Right lobe of liver (tissue), 6 donors: ENCODE measurements around the gene NOS3. TPM values are rescaled to one million over a fixed set of nuclear protein-coding genes. Genes with fewer than 3 reads are reported as not detected.
A peak's percentile ranks its signal among the peaks of the same experiment; 100 is the strongest.

Source experiments
- ATAC-seq, 4 donors: fragments of 200-7000 bp; cut with Tn5 transposase; one replicate each; pipeline ENCODE4 v1.9.1; 2020; ENCODE audit warnings: mild to moderate bottlenecking in 4 of 4, moderate library complexity in 4 of 4
- DNase-seq, 3 donors: peaks; one replicate each; pipeline ENCODE4 v3.0.0-alpha.2; 2020
- H3K27ac ChIP-seq, 3 donors: fragments of 200-600 bp; one replicate each; pipeline ENCODE4 v1.8.0; 2022
- H3K27me3 ChIP-seq, 2 donors: fragments of 200-600 bp; one replicate each; pipeline ENCODE4 v1.8.0; 2022
- H3K36me3 ChIP-seq, 4 donors: fragments of 200-600 bp; sonication (generic) in 1 of 4; one replicate each; pipeline versions ENCODE4 v1.5.1 to v1.8.0; 2017 to 2022; ENCODE audit warnings: control low read depth in 1 of 4
- H3K4me1 ChIP-seq, 4 donors: fragments of 200-600 bp; sonication (generic) in 1 of 4; one replicate each; pipeline versions ENCODE4 v1.5.1 to v1.8.0; 2017 to 2022; ENCODE audit warnings: control low read depth in 1 of 4
- H3K4me3 ChIP-seq, 3 donors: fragments of 200-600 bp; one replicate each; pipeline ENCODE4 v1.8.0; 2022
- H3K9me3 ChIP-seq, 4 donors: fragments of 200-600 bp; sonication (generic) in 1 of 4; one replicate each; pipeline versions ENCODE4 v1.5.1 to v1.8.0; 2017 to 2022; ENCODE audit warnings: control low read depth in 1 of 4
- POLR2A ChIP-seq: fragments of 450-650 bp; IDR thresholded peaks from one replicate; pipeline ENCODE4 v1.6.1; 2017; ENCODE audit warnings: antibody characterized with exemption, mild to moderate bottlenecking
- WGBS: methylation state at CpG from one replicate; pipeline ENCODE4 v1.1.6; 2018; ENCODE audit warnings: low coverage, low lambda C conversion rate; ENCODE audit not compliant: insufficient coverage; ENCODE audit errors: missing lambda C conversion rate; 5-methylcytosine and 5-hydroxymethylcytosine counted together
- intact Hi-C, 2 donors: fragments of 100-400 bp; cut with DNase I; formaldehyde crosslinking; loops; one replicate each; pipeline versions ENCODE4 v1.11.2 to v1.14.1; 2022
- total RNA-seq, 6 experiments: library from RNA; depleted of rRNA in 2 of 6; stranded (reverse); fragments of >200 nt in 2 of 6; fragmentation: NEBNext Ultra II Directional in 3 of 6; extraction: Animal tissue kit (Norgen Biotek cat#: 25700) in 3 of 6; gene quantifications; one replicate each; pipeline versions ENCODE4 v1.1.0 to v1.2.4, GENCODE V29; 2016 to 2023
- TF ChIP-seq, protein P1 (sequence below), 4 donors: fragments of 200-600 bp in 3 of 4; fragments of 450-650 bp in 1 of 4; IDR thresholded peaks; one replicate each; pipeline versions ENCODE4 v1.5.1 to v1.8.0; 2016 to 2022; ENCODE audit warnings: antibody characterized with exemption in 4 of 4, mild to moderate bottlenecking in 2 of 4
- donor health status: DM: no; HTN: yes; CAD: no.
- donor health status: DM: no; HTN: no; CAD: no.
- donor health status: DM: no; HTN: no; CAD: no.
- donor health status: DM: no; HTN: yes; CAD: no.
- donor health status: DM: no; HTN: yes; CAD: no.

Gene NOS3
- total RNA-seq, 6 experiments from 2014 or later = 2.4 to 9.2 (median 5.0) TPM

DNA sequence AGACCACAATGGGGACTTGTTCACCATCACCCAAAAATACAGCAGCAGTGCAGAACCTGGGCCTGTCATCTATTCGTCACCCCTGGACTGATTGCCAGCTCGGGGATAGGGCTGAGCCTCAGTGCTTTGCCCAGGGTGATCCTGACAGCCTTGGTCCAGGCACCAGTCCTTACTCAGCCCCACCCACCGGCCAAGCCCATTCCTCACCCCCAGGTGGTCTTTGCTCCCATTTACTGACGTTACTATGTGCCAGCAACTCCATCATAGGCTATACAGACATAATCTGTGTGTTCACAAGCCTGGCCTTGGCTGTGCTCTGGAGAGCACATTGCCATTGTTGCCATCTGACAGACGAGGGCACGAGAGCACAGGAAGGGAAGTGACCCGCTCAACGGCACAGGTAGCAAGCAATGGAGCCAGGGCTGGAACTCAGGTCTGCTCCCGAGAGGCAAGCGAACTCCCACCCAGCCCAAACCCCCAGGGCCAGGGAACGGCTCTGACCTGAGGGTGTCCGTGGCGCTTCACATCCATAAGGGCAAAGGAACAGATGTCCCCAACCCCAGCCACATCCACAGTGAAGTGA, 26.6 kb downstream of the NOS3 start:
- Histone ChIP-seq H3K9me3 (no peaks in the 10 kb centered on the region), H3K36me3 (no peaks in the 10 kb centered on the region), H3K27ac (no peak overlapping the region), H3K4me1 (peaks cover 0 to 20% (median 2%) of the 10 kb centered on the region in 4 donors), H3K27me3 (peaks cover 0 to 12% of the 10 kb centered on the region in 2 donors), H3K4me3 (no peak overlapping the region)
- ATAC-seq (no peak), DNase-seq (peak in 1 of 3 donors; percentile 46)
- 7% methylated on average over 5 of the region's 13 CpGs for WGBS
- no peak for TF ChIP-seq POLR2A
- TF ChIP-seq, protein P1, sequence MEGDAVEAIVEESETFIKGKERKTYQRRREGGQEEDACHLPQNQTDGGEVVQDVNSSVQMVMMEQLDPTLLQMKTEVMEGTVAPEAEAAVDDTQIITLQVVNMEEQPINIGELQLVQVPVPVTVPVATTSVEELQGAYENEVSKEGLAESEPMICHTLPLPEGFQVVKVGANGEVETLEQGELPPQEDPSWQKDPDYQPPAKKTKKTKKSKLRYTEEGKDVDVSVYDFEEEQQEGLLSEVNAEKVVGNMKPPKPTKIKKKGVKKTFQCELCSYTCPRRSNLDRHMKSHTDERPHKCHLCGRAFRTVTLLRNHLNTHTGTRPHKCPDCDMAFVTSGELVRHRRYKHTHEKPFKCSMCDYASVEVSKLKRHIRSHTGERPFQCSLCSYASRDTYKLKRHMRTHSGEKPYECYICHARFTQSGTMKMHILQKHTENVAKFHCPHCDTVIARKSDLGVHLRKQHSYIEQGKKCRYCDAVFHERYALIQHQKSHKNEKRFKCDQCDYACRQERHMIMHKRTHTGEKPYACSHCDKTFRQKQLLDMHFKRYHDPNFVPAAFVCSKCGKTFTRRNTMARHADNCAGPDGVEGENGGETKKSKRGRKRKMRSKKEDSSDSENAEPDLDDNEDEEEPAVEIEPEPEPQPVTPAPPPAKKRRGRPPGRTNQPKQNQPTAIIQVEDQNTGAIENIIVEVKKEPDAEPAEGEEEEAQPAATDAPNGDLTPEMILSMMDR (IDR thresholded peaks at IDR 0.05) = no peak
- intact Hi-C loops = no loop called here

DNA sequence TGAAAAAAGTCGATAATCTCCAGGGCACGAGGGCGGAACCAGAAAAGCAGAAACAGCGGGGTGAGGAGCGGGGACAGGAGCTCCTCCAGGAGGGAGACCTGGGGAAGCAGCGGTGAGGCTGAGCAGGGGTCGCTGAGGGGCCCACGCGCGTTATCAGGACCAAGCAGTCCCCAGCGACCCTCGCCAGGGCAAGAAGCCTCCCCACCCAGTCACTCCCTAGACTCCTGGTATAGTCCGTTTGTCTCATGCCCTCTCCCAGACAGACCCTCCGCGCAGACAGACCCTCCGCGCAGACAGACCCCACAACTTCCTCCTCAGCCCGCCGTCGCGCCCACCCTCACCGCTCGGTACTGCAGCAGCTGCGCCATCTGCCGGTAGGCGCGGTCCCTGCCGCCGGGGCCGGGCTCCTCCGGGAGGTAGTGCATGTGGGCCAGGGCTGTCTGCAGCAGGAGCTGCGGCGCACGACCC, 27.2 kb downstream of the NOS3 start:
- intact Hi-C loops = no loop called here
- peak; percentile 61 to 76 (median 73) for DNase-seq
- no peak overlapping the region for H3K27ac ChIP-seq
- peaks cover 0 to 20% (median 2%) of the 10 kb centered on the region in 4 donors for H3K4me1 ChIP-seq
- peak; percentile 73 to 80 (median 75) for ATAC-seq
- WGBS = 8% methylated on average over 15 of the region's 34 CpGs
- no peaks in the 10 kb centered on the region for H3K9me3 ChIP-seq
- H3K27me3 ChIP-seq = peaks cover 0 to 12% of the 10 kb centered on the region in 2 donors
- H3K36me3 ChIP-seq = no peaks in the 10 kb centered on the region
- H3K4me3 ChIP-seq = no peak overlapping the region
- TF ChIP-seq, protein P1 (IDR thresholded peaks at IDR 0.05) = peak; percentile 72 to 93 (median 87)
- no peak for TF ChIP-seq POLR2A

DNA sequence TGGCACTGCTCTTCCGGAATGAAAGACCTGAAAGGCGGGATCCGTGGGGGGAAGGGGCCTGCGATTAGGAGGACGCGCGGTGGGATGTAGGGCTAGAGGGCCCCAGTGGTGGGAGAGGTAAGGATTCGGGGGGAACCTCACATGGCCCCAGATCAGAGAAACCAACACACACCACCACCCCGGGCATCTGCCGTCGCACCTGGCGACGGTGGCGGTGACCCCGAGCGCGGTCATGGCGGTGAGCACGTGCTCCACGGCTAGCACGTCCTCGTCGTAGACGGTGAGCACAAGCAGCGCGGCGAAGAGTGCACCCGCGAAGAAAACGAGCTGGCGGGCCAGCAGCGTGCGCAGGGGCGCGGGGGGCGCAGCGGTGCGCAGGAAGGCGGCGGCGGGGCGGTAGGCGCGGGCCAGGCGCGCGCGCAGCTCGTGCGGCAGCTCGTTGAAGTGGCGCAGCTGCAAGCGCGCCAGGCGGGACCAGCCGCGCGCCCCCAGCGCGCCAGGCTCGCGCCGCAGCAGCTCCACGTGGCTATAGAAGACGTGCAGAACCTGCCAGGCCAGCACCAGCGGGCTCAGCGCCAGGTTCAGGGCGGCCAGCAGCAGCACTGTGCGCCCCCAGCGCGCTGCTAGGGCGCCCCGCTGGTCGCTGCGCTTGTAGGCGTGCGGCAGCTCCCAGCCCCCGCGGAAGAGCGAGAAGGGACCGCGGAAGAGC, 27.8 kb downstream of the NOS3 start:
- TF ChIP-seq, protein P1 (IDR thresholded peaks at IDR 0.05) = no peak
- TF ChIP-seq POLR2A = no peak
- ATAC-seq = peak; percentile 8 to 24 (median 18)
- Histone ChIP-seq H3K36me3 (no peaks in the 10 kb centered on the region), H3K4me1 (peaks cover 0 to 19% (median 2%) of the 10 kb centered on the region in 4 donors), H3K27ac (no peak overlapping the region), H3K9me3 (no peaks in the 10 kb centered on the region), H3K4me3 (peak overlapping the region in 1 of 3 donors; percentile 13), H3K27me3 (peaks cover 0 to 12% of the 10 kb centered on the region in 2 donors)
- no CpG with 5 or more reads among the region's 82 CpGs for WGBS
- intact Hi-C loops = no loop called here
- peak in 1 of 3 donors; percentile 44 for DNase-seq

DNA sequence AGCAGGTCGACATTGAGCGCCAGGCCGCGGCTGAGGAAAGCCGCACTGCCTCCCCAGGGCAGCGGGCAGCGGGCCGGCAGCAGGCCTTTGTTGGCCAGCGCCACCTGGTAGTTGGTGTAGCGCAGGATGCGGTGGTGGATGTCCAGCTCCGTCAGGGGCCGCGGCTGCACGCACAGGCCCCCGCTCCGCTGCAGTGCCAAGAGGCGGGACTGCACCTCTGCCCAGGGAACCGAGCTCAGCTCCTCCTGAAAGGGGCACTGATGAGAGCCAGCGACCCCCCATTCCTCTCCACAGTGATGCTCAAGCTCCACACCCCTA, 28.3 kb downstream of the NOS3 start:
- Histone ChIP-seq H3K4me3 (peak overlapping the region in 1 of 3 donors; percentile 13), H3K4me1 (peaks cover 0 to 14% (median 2%) of the 10 kb centered on the region in 4 donors), H3K36me3 (no peaks in the 10 kb centered on the region), H3K27me3 (peaks cover 0 to 10% of the 10 kb centered on the region in 2 donors), H3K9me3 (no peaks in the 10 kb centered on the region), H3K27ac (no peak overlapping the region)
- peak in 1 of 4 donors; percentile 25 for ATAC-seq
- no peak for DNase-seq
- intact Hi-C loops = no loop called here
- no CpG with 5 or more reads among the region's 20 CpGs for WGBS
- TF ChIP-seq POLR2A = no peak
- TF ChIP-seq, protein P1 (IDR thresholded peaks at IDR 0.05) = no peak
